HepG2 (cell line): Measurements from ENCODE around the gene RHBDL1.

ENCODE experiments used
- GABPA ChIP-seq, 2 experiments: IDR thresholded peaks; 2 replicates each; pipeline ENCODE4 v1.6.1; 2011 to 2016; ENCODE audit warnings: low read depth in 2 of 2, low read length in 1 of 2, missing biosample characterization in 1 of 2, missing genetic modification characterization in 1 of 2
- RFX5 ChIP-seq: IDR thresholded peaks from 2 replicates; pipeline ENCODE4 v1.6.1; 2011; ENCODE audit warnings: low read depth, low read length, improper control_type of control experiment

GRCh38 chr16:652454-653305, 22.8 kb upstream of the RHBDL1 start:
- no peak for TF ChIP-seq RFX5
- no peak for TF ChIP-seq GABPA (IDR thresholded peaks at IDR 0.05; ENCODE audit: low read depth, low read length)
- no peak for TF ChIP-seq GABPA (CRISPR knock-in tag; IDR thresholded peaks at IDR 0.05; ENCODE audit: low read depth)
